ENCODE results near the gene IFNA21. TPM values are rescaled to one million over a fixed set of nuclear protein-coding genes. Genes with fewer than 3 reads are reported as not detected.
"Not testable (repeated sequence)": the region's sequence is repeated elsewhere in the genome, so short reads cannot be mapped to it uniquely, and the experiment has no call there.

Gene IFNA21
- total RNA-seq (2014; rRNA removed; shearing (Covaris generic)): not detected in 2 replicates

DNA sequence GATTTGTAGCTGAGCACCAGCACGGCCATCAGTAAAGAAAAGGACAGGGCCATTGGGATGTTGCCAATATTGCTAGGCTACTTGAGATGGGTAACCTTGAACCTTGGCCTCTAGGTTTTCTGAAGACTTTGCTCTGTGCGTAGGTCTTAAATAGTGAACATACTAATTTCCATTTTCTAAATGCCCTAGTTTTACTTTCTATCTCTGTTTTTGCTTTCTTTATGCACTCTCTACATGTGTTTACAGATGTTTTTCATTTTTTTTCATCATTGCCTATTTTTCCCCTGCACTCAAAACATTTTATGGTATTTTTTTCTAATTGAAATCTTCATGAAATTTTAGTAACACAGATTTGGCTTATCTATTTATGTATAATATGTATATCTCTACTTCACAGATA is at the start of gene IFNA21:
IFNA21 (minus strand) TSS at position 101 of the 400 bp plus-strand sequence; CDS start at position 53, 48 bp downstream.
- not testable (repeated sequence) for DNase-seq (ENCODE audit: low read depth)

DNA sequence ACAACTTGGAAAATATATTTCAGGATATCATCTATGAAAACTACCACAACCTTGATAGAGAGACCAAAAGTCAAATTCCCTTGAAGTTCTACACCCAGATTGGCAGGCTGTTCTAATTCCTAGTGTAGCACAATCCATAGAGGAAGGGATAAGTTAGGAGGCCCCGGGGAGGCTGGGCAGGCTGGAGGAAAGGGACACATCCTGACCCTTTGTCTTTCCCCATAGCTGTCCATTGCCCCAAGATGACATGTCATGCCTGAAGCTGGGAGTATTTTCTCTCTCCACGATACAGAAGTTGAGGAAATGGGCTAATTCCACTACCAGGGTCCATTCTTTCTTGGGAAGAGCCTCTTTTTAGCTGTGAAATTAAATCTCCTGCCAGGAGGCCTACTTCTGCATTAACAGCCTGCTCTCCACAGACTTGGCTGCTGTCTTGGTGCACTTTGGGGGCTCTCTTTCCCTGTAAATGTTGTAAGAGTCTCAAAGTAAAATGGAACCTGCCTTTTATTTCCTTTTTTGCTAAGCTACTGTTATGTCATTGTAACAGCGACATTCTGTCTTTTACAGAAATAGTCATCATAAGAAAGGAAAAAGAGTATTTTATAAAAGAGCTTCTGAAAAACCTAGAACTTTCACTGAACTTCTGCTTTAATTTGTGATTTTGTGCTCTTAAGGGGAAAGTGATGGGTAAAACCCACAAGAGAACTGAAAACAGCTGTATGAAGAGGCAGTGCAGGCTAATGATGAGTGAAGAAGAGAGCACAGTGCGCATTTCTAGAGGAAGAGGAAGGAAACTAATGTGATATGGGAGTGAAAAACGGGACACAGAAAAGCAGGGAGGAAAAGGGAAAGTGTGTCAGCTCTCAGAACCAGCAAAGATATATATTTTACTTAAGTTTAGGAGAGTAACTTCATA is 47.2 kb upstream of the IFNA21 start:
- DNase-seq (ENCODE audit: low read depth): peak; percentile 9

DNA sequence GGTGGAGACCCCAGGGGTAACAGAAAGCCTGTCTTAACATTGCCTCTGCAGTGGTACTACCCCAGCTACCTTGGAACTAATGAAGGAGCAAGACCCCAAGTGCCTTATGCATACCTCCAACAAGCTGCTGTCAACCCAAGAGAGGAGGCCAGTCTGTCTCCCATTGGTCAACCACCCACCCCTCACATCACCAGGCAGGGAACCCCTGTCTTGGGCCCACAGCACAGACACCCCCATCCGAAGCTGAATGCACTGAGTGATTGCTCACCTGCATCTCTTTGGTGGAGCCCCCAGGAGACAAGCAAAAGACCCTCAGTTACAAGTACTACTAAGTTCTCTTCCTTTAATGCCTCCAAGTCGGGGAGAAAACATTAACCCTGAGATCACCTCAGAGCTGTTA is 45.7 kb upstream of the IFNA21 start:
- not testable (repeated sequence) for DNase-seq (ENCODE audit: low read depth)

DNA sequence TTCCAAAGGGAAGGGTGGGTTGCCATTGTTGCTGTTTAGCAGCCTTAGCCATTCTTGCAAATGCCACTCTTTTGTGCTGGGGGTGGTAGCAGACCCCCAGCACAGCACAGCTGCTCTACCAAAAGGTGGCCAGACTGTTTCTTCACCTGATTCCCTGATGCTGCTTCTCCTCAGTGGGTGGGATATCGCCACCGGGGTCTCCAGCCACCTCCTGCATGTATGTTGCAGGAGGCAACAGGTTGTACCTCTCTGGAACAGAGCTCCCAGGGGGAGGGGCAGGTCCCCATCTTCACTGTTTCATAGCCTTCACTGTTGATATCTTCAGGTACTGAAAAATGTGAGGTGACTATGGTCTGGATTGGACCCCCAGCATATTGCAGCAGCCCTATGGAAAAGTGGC is 44.3 kb upstream of the IFNA21 start:
- DNase-seq (ENCODE audit: low read depth): not testable (repeated sequence)

DNA sequence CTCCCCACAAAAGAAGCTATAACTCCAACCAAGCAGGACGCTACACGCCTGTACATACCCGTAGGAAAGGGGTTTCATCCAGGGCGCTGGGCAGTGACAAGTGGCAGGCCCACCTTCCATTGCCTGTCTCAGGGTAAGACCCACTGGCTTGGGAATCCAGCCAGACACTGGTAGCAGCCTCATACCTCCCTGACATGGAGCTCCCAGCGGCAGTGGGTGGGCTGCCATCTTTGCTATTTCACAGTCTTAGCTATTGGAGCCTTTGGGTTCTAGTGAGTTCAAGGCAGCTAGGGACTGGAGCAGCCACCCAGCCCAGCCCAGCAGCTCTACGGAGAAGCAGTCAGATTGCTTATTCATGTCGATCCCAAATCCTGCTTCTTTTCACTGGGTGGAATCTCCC is 43.9 kb upstream of the IFNA21 start:
- DNase-seq (ENCODE audit: low read depth): no peak

DNA sequence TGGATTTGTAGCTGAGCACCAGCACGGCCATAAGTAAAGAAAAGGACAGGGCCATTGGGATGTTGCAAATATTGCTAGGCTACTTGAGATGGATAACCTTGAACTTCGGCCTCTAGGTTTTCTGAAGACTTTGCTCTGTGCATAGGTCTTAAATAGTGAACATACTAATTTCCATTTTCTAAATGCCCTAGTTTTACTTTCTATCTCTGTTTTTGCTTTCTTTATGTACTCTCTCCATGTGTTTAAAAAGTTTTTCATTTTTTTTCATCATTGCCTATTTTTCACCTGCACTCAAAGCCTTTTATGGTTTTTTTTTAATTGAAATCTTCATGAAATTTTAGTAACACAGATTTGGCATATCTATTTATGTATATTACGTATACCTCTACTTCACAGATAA is 40.6 kb upstream of the IFNA21 start, which contains the start of gene IFNA10:
IFNA10 (minus strand) TSS at position 101 of the 400 bp plus-strand sequence; CDS start at position 55, 46 bp downstream.
- not testable (repeated sequence) for DNase-seq (ENCODE audit: low read depth)

DNA sequence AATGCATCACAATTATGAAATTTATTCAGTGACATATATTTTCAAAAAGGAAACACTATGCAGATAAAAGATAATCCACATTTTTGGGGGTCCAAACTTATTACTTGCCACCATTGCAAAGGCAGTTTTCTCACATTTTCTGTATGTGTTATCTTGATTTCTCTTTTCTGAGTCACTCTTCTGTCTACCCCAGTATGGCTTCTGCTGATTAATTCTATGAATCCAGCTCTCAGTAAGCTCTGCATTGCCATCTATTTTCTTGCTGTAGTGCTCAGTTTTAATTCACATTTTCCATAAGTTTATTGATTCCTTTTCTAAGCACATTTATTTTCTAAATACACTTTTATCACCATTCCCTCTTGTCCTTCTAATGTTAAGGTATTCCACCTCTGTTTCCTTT is 38.7 kb upstream of the IFNA21 start:
- DNase-seq (ENCODE audit: low read depth): no peak

DNA sequence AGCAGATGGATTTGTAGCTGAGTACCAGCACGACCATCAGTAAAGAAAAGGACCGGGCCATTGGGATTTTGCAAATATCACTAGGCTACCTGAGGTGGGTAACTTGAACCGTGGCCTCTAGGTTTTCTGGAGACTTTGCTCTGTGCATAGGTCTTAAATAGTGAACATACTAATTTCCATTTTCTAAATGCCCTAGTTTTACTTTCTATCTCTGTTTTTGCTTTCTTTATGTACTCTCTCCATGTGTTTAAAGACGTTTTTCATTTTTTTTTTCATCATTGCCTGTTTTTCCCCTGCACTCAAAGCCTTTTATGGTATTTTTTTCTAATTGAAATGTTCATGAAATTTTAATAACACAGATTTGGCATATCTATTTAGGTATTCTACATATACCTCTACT is 35.6 kb upstream of the IFNA21 start, which contains the start of gene IFNA7:
IFNA7 (minus strand) TSS at position 101 of the 400 bp plus-strand sequence; CDS start at position 61, 40 bp downstream.
- not testable (repeated sequence) for DNase-seq (ENCODE audit: low read depth)

DNA sequence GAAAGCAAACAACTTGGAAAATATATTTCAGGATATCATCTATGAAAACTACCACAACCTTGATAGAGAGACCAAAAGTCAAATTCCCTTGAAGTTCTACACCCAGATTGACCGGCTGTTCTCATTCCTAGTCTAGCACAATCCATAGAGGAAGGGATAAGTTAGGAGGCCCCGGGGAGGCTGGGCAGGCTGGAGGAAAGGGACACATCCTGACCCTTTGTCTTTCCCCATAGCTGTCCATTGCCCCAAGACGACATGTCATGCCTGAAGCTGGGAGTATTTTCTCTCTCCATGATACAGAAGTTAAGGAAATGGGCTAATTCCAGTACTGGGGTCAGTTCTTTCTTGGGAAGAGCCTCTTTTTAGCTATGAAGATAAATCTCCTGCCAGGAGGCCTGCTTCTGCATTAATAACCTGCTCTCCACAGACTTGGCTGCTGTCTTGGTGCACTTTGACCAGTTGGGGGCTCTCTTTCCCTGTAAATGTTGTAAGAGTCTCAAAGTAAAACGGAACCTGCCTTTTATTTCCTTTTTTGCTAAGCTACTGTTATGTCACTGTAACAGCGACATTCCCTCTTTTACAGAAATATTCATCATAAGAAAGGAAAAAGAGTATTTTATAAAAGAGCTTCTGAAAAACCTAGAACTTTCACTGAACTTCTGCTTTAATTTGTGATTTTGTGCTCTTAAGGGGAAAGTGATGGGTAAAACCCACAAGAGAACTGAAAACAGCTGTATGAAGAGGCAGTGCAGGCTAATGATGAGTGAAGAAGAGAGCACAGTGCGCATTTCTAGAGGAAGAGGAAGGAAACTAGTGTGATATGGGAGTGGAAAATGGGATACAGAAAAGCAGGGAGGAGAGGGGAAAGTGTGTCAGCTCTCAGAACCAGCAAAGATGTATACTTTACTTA is 28.7 kb upstream of the IFNA21 start:
- peak; percentile 43 for DNase-seq (ENCODE audit: low read depth)

DNA sequence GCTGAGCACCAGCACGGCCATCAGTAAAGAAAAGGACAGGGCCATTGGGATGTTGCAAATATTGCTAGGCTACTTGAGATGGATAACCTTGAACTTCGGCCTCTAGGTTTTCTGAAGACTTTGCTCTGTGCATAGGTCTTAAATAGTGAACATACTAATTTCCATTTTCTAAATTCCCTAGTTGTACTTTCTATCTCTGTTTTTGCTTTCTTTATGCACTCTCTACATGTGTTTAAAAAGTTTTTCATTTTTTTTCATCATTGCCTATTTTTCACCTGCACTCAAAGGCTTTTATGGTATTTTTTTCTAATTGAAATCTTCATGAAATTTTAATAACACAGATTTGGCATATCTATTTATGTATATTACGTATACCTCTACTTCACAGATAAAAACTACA is 21.0 kb upstream of the IFNA21 start, which contains the start of gene IFNA4:
IFNA4 (minus strand) TSS at position 101 of the 400 bp plus-strand sequence; CDS start at position 45, 56 bp downstream.
- not testable (repeated sequence) for DNase-seq (ENCODE audit: low read depth)

DNA sequence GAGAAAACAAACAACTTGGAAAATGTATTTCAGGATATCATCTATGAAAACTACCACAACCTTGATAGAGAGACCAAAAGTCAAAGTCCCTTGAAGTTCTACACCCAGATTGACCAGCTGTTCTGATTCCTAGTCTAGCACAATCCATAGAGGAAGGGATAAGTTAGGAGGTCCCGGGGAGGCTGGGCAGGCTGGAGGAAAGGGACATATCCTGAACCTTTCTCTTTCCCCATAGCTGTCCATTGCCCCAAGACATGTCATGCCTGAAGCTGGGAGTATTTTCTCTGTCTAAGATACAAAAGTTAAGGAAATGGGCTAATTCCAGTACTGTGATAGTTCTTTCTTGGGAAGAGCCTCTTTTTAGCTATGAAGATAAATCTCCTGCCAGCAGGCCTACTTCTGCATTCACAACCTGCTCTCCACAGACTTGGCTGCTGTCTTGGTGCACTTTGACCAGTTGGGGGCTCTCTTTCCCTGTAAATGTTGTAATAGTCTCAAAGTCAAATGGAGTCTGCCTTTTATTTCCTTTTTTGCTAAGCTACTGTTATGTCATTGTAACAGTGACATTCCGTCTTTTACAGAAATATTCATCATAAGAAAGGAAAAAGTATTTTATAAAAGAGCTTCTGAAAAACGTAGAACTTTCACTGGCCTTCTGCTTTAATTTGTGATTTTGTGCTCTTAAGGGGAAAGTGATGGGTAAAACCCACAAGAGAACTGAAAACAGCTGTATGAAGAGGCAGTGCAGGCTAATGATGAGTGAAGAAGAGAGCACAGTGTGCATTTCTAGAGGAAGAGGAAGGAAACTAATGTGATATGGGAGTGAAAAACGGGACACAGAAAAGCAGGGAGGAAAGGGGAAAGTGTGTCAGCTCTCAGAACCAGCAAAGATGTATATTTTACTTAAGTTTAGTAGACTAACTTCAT is 16.6 kb upstream of the IFNA21 start:
- DNase-seq (ENCODE audit: low read depth): peak; percentile 22

DNA sequence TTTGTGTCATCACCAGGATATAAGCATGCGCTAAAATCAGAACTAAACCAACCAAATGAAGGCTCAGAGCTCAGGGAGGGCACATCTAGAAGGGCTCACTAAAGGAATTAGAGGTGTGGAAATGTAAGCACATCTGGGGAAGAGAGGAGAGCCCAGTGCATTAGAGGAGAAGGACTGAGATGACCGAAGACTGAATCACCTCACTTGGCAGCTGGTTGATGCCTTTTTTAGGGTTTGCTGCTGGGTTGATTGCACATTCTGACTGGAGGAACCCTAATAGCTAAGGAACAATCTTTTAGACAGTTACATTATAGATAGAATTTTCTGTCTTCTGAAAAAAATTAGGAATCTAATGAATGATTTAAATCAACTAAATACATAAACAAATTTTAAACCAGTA is 8.2 kb upstream of the IFNA21 start:
- peak; percentile 7 for DNase-seq (ENCODE audit: low read depth)

DNA sequence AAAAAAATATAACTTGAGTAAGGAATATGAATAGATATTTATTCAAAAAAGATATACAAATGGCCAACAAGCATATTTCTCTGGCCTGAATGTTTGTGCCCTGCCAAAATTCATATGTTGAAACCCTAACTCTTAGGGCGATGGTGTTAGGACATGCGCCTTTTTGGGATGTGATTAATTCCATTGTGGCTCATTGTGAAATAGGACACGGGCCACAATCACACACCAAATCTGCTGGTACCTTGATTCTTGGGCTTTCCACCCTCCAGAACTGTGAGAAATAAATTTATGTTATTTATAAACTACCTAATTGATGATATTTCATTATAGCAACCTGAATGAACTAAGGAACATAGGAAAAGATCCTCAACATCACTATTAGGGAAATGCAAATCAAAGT is 5.7 kb upstream of the IFNA21 start:
- no peak for DNase-seq (ENCODE audit: low read depth)

DNA sequence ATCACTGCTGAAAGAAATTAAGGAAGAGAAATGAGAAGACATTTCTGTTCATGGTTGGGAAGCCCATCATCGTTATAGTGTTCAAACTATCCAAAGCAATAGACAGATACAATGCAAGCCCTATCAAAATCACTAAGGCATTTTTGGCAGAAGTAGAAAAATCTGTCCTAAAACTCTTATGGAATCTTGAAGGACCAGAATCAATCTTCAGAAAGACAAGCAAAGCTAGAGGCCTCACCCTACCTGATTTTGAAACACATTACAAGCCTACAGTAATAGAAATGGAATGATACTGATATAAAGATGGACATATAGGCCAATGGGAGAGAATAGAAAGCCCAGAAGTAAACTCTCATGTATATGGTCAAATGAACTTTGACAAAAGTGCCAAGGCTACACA is 4.9 kb upstream of the IFNA21 start:
- no peak for DNase-seq (ENCODE audit: low read depth)

DNA sequence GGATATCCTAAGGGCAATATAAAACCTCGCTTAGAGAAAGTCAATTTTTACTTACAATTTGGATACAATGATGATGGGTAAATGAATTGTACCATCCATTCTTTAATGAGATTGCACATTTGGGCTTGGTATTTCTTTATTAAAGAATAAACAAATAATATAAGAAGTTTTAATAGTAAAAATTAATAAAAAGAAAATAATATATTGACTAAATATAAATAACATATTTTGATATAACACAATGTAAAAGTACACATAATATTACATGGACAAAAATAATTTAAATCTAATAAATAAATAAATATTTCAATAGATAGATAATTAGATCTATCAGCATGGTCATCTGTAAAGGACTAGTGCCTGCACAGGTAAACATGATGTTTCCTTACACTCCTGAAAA is 944 bp downstream of the IFNA21 start:
- DNase-seq (ENCODE audit: low read depth): no peak

DNA sequence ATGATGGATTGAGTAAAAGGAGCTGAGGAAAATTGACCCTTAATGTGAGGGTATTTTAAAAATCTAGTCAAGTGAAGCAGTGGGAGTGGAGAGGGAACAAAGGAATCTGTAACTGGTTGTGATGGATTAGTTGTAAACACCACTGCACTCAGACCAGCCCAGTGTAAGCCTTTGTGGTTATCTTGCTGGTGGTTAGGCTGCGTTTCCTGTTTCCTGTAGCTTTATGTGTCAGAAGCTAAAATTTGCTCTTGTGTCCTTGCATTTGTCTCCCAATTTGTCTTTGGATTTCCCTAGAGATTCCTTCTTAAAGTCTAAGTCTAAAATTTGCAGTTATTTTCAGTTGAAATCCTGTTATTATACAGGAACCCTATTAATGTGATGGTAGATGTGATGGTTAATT is 6.3 kb downstream of the IFNA21 start:
- DNase-seq (ENCODE audit: low read depth): peak; percentile 67

DNA sequence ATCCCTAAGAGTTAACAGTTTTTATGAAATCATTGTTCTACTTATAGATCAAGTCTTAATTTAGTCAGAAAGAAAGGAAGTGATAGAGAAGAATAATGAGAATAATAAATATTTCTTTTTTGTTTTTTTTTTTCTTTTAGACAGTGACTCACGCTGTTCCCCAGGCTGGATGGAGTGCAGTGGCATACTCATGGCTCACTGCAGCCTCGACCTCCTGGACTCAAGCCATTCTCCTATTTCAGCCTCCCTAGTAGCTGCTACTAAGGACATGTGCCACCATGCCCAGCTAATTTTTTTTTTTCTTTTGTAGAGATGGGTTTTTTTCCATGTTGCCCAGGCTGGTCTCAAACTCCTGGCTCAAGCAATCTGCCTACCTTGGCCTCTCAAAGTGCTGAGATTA is 11.0 kb downstream of the IFNA21 start:
- DNase-seq (ENCODE audit: low read depth): peak; percentile 54

DNA sequence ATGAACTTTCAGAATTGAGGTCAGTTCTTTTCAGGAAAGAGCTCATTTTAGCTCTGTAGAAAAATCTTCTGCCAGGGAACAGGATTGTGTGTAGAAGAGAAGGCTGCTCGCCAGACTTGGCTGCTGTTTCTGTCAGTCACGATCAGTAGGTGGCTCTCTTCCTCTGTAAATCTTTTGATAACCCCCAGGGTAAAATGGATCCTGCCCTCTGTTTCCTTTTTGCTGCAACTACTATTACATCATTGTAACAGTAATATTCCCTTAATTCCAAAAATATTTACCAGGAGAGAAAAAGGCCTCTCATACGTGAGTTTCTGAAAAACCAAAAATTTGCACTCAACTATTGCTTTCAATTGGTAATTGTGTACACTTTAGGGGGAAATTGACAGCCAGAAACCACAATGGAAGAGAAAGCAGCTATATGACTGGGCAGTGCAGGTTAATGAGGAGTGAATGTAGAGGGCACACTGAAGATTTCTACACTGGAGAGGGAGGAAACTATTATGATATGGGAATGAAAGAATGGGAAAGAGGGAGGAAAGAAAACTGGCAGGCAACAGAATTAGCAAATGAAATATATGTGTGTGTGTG is 12.3 kb downstream of the IFNA21 start:
- peak; percentile 60 for DNase-seq (ENCODE audit: low read depth)

DNA sequence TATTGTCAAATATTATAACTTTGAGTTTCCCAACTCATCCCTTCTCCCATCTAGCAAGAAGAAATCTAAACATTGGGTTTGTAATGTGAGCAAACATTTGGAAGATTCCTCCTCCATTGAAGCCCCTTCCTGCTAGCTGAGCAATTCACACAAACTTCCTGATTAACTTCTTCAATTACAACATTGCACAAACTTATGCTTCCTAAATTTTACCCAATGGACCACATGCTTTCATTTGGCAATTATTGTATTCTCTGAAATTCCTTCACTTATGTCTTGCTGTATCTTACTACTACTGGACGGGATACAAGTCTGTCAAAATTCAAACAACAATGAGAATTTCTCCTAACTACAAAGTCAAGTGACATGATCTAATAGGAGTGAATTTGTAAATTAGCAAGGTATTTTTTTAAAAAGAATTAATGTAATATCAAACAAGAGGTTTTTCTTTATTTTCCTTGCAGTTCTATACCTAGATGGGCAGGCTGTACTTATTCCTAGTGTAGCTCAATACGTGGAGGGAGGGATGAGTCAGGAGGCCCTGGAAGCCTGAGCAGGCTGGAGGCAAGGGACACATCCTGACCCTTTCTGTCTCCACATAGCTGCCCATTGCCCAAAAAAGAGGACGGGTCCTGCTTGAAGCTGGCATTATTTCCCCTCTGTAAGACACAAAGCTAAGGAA is 13.0 kb downstream of the IFNA21 start:
- peak; percentile 51 for DNase-seq (ENCODE audit: low read depth)

DNA sequence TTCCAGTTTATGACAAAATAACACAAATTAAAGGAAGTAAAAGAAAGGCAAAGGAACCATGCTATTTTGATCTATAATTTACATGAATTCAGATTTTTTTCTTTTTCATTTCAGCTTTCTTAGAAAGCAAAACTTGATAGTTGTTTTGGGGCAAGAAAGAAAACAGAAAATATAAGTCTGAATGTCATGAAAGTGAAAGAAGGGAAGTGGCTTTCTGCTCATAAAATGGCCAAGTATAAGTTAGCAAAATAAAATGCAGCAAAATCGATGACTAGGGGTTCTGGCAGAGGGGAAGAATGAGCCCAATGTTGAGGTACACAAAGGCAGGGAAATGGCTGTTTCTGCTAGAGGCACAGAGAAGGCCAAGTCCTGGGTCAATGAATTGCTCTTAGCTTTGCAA is 21.9 kb downstream of the IFNA21 start:
- no peak for DNase-seq (ENCODE audit: low read depth)

Data from M059J (cell line).